Suprapubic skin (tissue), 3 donors: Measurements from ENCODE around the gene NAPA.

ENCODE experiments used
- EP300 ChIP-seq: sonication (generic); formaldehyde crosslinking; IDR thresholded peaks from one replicate; pipeline ENCODE4 v1.6.1; 2017; ENCODE audit warnings: antibody characterized with exemption
- TF ChIP-seq, protein P1 (sequence below), 2 donors: fragments of 200-600 bp in 1 of 2; fragments of 450-650 bp in 1 of 2; sonication (generic) in 1 of 2; IDR thresholded peaks; one replicate each; pipeline ENCODE4 v1.5.1; 2016 to 2019; ENCODE audit warnings: antibody characterized with exemption in 2 of 2, mild to moderate bottlenecking in 1 of 2, moderate library complexity in 1 of 2

GRCh38 chr19:47493378-47494210, 21.3 kb downstream of the NAPA start:
- TF ChIP-seq EP300: no peak
- TF ChIP-seq, protein P1, sequence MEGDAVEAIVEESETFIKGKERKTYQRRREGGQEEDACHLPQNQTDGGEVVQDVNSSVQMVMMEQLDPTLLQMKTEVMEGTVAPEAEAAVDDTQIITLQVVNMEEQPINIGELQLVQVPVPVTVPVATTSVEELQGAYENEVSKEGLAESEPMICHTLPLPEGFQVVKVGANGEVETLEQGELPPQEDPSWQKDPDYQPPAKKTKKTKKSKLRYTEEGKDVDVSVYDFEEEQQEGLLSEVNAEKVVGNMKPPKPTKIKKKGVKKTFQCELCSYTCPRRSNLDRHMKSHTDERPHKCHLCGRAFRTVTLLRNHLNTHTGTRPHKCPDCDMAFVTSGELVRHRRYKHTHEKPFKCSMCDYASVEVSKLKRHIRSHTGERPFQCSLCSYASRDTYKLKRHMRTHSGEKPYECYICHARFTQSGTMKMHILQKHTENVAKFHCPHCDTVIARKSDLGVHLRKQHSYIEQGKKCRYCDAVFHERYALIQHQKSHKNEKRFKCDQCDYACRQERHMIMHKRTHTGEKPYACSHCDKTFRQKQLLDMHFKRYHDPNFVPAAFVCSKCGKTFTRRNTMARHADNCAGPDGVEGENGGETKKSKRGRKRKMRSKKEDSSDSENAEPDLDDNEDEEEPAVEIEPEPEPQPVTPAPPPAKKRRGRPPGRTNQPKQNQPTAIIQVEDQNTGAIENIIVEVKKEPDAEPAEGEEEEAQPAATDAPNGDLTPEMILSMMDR (IDR thresholded peaks at IDR 0.05): no peak
